T47D (cell line): Measurements from ENCODE around the gene INPP5D.

Source experiments
- DNase-seq, 2 experiments: peaks; one replicate each; pipeline versions ENCODE4 v3.0.0 to v3.0.0-alpha.2; 2011 to 2012; ENCODE audit warnings: low read depth in 1 of 2, low spot score in 1 of 2
- JUND ChIP-seq: IDR thresholded peaks from 2 replicates; pipeline ENCODE4 v1.6.1; 2012; ENCODE audit warnings: low read depth
- in situ Hi-C: cut with HindIII; loops from 2 replicates; pipeline ENCODE4 v1.10.0; 2016; ENCODE audit warnings: low sequenced_read_pairs, low pct_unique_long_range_greater_than_20kb

INPP5D gene

GRCh38 chr2:233105156-233105895, 45.2 kb downstream of the INPP5D start:
- in situ Hi-C loops, result no loop called here
- no peak for DNase-seq
- TF ChIP-seq JUND, result no peak

GRCh38 chr2:233105930-233106329, 45.8 kb downstream of the INPP5D start:
- no peak for DNase-seq
- TF ChIP-seq JUND, result no peak
- in situ Hi-C loops, result no loop called here

DNA sequence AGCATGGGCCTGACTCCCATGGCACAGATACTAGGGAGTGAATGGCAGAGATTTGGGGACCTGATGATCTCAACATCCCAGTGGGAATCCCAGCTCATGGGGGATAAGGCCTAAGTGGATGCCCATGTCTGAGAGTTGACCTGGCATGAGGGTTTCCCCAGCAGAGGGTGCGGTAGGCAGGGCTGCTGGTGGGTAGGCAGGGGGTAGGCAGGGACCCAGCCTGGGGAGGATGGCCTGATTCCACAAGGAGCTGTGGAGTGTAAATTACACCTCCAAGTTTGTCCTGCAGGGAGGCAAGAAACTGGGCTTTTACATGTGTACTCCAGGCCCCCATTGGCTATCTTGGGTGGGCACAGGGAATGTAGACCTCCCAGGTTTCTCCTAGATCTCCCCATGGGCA, 46.9 kb downstream of the INPP5D start:
- in situ Hi-C loops, result no loop called here
- TF ChIP-seq JUND, result no peak
- no peak for DNase-seq

GRCh38 chr2:233107831-233108300, 47.7 kb downstream of the INPP5D start:
- TF ChIP-seq JUND, result no peak
- no peak for DNase-seq
- in situ Hi-C loops, result no loop called here

DNA sequence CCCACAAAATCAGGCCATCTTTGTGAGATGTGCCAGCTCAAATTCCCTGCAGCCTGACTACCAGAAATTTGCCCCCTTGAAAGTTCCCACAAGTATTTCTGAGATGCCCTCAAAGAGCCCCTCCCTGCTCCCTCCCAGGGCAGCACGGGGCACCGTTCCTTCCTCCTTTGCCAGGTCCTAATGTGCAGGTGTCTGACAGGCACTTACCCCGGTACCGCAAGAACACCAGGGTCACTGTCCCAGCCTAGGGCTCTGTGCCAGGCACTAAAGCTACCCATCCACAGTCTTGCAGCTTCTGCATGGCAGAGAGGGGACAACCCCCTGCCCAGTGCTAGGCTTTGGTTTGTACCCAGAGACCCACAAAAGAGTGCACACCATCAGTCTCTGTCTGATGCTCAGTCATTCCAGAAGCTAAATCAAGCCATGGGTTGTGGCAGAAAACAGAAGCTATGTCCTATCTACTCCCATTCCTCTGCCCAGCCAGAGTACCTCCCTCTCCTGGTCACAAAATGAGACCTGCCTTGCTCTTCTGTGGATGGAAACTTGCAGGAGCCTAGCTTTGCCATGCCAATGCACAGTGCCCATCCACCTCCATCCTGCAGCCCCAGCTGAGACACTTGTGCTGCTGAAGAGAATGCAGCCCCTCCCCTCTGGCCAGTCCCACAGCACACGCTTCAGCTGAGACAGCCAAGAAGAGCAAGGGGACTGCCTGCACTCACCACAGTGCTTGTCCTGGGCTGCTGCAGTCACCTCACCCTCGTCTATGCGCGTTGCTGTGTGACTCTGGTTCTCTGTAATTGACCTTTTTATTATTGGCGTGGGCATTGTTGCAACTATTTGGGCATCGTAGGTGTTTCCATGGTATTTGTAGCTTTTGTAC, 48.7 kb downstream of the INPP5D start:
- in situ Hi-C loops, result no loop called here
- TF ChIP-seq JUND, result no peak
- DNase-seq, result no peak

DNA sequence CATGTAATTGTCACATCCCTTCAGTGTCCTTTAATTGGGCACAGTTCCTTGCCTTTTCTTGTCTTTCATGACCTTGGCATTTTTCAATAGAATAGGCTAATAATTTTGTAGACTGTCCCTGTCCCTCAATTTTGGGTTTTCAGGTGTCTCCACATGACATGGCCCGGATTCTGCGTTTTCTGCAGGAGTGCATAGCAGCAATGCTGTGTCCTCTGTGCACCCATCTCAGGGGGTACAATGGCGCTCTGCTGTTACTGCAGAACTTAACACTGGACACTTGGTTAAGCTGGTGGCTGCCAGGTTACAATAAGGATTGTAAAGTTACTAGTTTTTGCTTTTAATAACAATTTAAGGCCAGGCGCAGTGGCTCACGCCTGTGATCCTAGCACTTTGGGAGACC, 51.3 kb downstream of the INPP5D start:
- no peak for TF ChIP-seq JUND
- in situ Hi-C loops, result no loop called here
- DNase-seq, result no peak

DNA sequence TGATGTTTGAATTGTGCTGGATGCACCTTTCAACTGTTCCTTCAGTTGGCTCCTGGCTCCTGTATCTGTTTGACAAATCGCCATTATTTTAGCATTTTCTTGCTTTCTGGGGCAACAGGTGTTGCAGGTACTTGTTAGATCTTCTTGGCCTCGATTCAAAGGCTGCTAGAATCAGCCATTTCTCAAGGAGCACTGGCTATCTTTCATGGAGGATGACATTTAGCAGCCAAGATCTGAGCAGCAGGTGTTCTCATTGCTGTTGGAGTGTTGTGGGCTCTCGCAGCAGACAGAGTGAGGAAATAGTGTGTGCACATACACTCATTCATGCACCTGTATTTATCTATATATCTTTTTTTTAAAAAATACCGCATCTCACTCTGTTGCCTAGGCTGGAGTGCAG, 52.2 kb downstream of the INPP5D start:
- in situ Hi-C loops, result no loop called here
- DNase-seq, result no peak
- TF ChIP-seq JUND, result no peak

DNA sequence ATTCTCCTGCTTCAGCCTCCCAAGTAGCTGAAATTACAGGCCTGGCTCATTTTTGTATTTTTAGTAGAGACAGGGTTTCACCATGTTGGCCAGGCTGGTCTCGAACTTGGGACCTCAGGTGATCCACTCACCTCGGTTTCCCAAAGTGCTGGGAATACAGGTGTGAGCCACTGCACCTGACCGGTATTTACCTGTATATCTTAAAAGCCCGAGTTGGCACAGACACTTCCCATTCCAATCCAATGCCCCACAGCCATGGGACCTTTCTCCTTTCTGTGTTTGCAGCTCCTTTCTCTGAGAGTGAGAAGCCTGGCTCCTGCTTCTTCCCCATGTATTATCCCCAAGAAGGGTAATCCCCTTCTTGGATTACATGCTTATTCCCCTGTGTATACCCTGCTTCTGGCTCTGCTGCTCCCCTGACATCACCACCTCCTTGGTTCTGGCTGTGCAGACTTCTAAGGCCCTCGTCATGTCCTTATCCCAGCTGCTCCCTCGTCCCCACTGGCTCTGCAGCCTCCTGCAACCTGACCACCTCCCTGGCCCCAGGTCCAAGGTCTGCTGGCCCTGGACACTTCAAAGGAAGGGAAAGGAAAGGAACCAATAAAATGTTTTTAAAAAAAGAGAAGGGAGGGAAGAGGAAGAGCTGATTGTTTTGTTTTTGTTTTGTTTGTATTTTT, 52.8 kb downstream of the INPP5D start:
- DNase-seq, result no peak
- no peak for TF ChIP-seq JUND
- in situ Hi-C loops, result no loop called here

- in situ Hi-C loops, result no loop called here
- DNase-seq, result no peak
- no peak for TF ChIP-seq JUND
Observed at GRCh38 chr2:233114421-233114861, 54.3 kb downstream of the INPP5D start.

DNA sequence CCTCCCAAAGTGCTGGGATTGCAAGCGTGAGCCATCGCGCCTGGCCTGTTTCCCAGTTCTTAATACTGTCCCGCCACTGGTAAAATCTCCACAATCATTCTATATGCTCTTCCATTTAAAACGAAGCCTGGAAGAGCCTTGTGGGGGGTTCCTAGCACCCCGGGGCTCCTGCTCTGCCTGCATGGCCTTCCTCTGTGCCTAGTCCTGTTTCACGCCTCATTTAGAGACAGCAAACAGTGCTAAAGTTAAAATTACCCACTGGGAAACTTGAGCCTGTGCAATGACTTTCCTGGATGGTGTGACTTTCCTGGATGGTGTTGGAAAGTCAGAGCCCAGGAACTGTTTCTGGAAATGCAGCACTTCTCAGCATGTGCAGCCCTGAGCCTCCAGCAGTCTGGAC, 55.0 kb downstream of the INPP5D start:
- no peak for TF ChIP-seq JUND
- no peak for DNase-seq
- in situ Hi-C loops, result no loop called here

DNA sequence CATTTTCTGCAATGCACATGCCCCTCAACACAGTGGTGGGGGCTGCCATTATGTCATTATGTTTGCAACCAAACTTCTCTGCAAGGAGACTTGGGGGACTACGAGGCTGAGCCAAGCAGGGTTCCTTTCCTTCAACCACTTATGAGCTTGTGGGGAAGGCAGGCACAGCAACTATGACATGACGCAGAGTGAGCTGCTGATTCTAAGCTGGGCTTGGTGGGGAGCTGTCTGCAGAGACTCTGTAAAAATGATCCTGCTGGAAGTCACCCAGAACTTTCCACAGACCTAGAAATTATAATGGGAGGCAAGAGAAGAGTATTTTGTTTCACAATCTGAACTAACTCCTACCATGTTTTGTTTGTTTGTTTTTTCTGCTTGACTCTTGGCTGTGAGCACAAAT, 55.6 kb downstream of the INPP5D start:
- in situ Hi-C loops, result no loop called here
- DNase-seq, result no peak
- TF ChIP-seq JUND, result no peak

DNA sequence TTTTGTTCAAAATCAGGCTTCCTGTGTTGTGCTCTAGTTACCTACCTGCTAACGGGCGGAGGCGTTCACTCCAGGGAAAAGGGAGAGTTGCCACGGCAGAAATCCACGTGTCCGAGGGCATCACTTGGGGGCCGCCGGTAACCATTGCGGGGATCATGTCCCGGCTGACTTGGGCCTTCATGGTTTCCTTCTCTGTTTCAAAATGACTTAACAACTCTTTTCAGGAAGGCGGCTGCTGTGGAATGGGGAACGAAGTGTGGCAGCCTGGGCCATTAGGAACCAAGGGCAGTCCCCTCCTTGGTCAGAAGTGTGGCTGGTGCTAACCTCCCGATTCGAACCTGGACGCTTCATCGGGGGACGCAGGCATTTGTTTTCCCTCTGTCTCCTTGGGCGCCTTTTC, 56.8 kb downstream of the INPP5D start:
- in situ Hi-C loops, result no loop called here
- no peak for TF ChIP-seq JUND
- DNase-seq, result no peak

GRCh38 chr2:233117351-233117750, 57.2 kb downstream of the INPP5D start:
- no peak for TF ChIP-seq JUND
- DNase-seq, result no peak
- in situ Hi-C loops, result no loop called here
